KMS-11 (cell line): ENCODE results near the gene LGMN.

Experiments used
- H2AFZ ChIP-seq: fragments of 200-600 bp; sonication (generic); 2 replicates; pipeline ENCODE4 v1.6.1; 2016; ENCODE audit warnings: antibody characterized with exemption, mixed run types, low read depth
- H3K27ac ChIP-seq: fragments of 200-600 bp; sonication (generic); 2 replicates; pipeline ENCODE4 v1.6.1; 2016; ENCODE audit warnings: mild to moderate bottlenecking, mixed run types
- H3K27me3 ChIP-seq: fragments of 200-600 bp; sonication (generic); 2 replicates; pipeline ENCODE4 v1.6.1; 2017; ENCODE audit warnings: mild to moderate bottlenecking, low read depth, mixed run types, moderate library complexity; ENCODE audit not compliant: insufficient read depth
- H3K36me3 ChIP-seq: fragments of 200-600 bp; sonication (generic); 2 replicates; pipeline ENCODE4 v1.6.1; 2017; ENCODE audit warnings: mild to moderate bottlenecking, mixed run types; ENCODE audit not compliant: insufficient read depth
- H3K4me1 ChIP-seq: fragments of 200-600 bp; sonication (generic); 2 replicates; pipeline ENCODE4 v1.6.1; 2016; ENCODE audit warnings: mild to moderate bottlenecking, low read depth, mixed run types; ENCODE audit not compliant: poor library complexity, severe bottlenecking
- H3K4me2 ChIP-seq: fragments of 200-600 bp; sonication (generic); 2 replicates; pipeline ENCODE4 v1.7.0; 2016; ENCODE audit warnings: mild to moderate bottlenecking, mixed run types
- H3K4me3 ChIP-seq: fragments of 200-600 bp; sonication (generic); IDR thresholded peaks from 2 replicates; pipeline ENCODE4 v1.6.1; 2017; ENCODE audit warnings: low read depth, low read length, mixed read lengths; ENCODE audit not compliant: insufficient read depth
- H3K79me2 ChIP-seq: fragments of 200-600 bp; sonication (generic); 2 replicates; pipeline ENCODE4 v1.6.1; 2016; ENCODE audit warnings: low read depth, mixed run types; ENCODE audit not compliant: insufficient read depth
- H3K9ac ChIP-seq: fragments of 200-600 bp; sonication (generic); 2 replicates; pipeline ENCODE4 v1.6.1; 2016; ENCODE audit warnings: mild to moderate bottlenecking, mixed run types
- H4K20me1 ChIP-seq: fragments of 200-600 bp; sonication (generic); 2 replicates; pipeline ENCODE4 v1.6.1; 2016; ENCODE audit warnings: mild to moderate bottlenecking, mixed run types; ENCODE audit not compliant: insufficient read depth
- CTCF ChIP-seq: fragments of 200-600 bp; sonication (generic); conservative IDR thresholded peaks from 2 replicates; pipeline ENCODE4 v1.6.1; 2017; ENCODE audit warnings: low read depth, mild to moderate bottlenecking, antibody characterized with exemption, low read length, moderate library complexity, mixed read lengths

LGMN gene

GRCh38 chr14:92677087-92677668, 71.2 kb downstream of the LGMN start:
- TF ChIP-seq CTCF = no peak
- Histone ChIP-seq H3K9ac (no peak overlapping the region), H3K27me3 (no peaks in the 10 kb centered on the region), H3K4me3 (no peak overlapping the region), H3K27ac (no peak overlapping the region), H3K79me2 (no peaks in the 10 kb centered on the region), H3K4me2 (no peak overlapping the region), H3K36me3 (no peaks in the 10 kb centered on the region), H3K4me1 (peaks cover 7% of the 10 kb centered on the region), H2AFZ (no peak overlapping the region), H4K20me1 (no peaks in the 10 kb centered on the region)

- H3K4me3 ChIP-seq = no peak overlapping the region
These were observed 71.9 kb downstream of the LGMN start for GRCh38 chr14:92676403-92677086.

GRCh38 chr14:92675976-92676375, 72.5 kb downstream of the LGMN start:
- no peaks in the 10 kb centered on the region for H3K79me2 ChIP-seq
- H3K4me1 ChIP-seq = peaks cover 2% of the 10 kb centered on the region
- H3K4me2 ChIP-seq = no peak overlapping the region
- no peak for TF ChIP-seq CTCF
- H3K27ac ChIP-seq = no peak overlapping the region
- no peaks in the 10 kb centered on the region for H3K27me3 ChIP-seq
- H3K36me3 ChIP-seq = no peaks in the 10 kb centered on the region
- no peaks in the 10 kb centered on the region for H4K20me1 ChIP-seq
- no peak overlapping the region for H3K9ac ChIP-seq
- H2AFZ ChIP-seq = no peak overlapping the region
- no peak overlapping the region for H3K4me3 ChIP-seq

More at GRCh38 chr14:92676403-92677086, 71.9 kb downstream of the LGMN start:
- no peaks in the 10 kb centered on the region for H3K27me3 ChIP-seq
- no peak overlapping the region for H3K9ac ChIP-seq
- H3K36me3 ChIP-seq = no peaks in the 10 kb centered on the region
- no peaks in the 10 kb centered on the region for H4K20me1 ChIP-seq
- no peak overlapping the region for H3K27ac ChIP-seq
- no peaks in the 10 kb centered on the region for H3K79me2 ChIP-seq
- TF ChIP-seq CTCF = no peak
- no peak overlapping the region for H3K4me2 ChIP-seq
- H3K4me1 ChIP-seq = peaks cover 7% of the 10 kb centered on the region
- no peak overlapping the region for H2AFZ ChIP-seq

- H3K9ac ChIP-seq = no peak overlapping the region
These were observed 73.0 kb downstream of the LGMN start for GRCh38 chr14:92675421-92675820.

More at GRCh38 chr14:92675421-92675820, 73.0 kb downstream of the LGMN start:
- Histone ChIP-seq H2AFZ (no peak overlapping the region), H3K27ac (no peak overlapping the region), H3K27me3 (no peaks in the 10 kb centered on the region), H3K36me3 (no peaks in the 10 kb centered on the region), H3K4me3 (no peak overlapping the region), H3K4me2 (no peak overlapping the region), H4K20me1 (no peaks in the 10 kb centered on the region), H3K4me1 (no peaks in the 10 kb centered on the region), H3K79me2 (no peaks in the 10 kb centered on the region)
- TF ChIP-seq CTCF = no peak
